Keratinocyte (primary cell): ENCODE results near the gene LPCAT2. TPM values are rescaled to one million over a fixed set of nuclear protein-coding genes. Genes with fewer than 3 reads are reported as not detected.

Experiments used
- DNase-seq: peaks from one replicate; pipeline ENCODE4 v3.0.0-alpha.2; 2011; ENCODE audit warnings: low read depth, missing footprints, low spot score
- FAIRE-seq: peaks from 2 replicates; lab custom pipeline; 2011; peaks lifted over from hg19 to GRCh38; lab: Jason Lieb, UNC
- H2AFZ ChIP-seq: 2 replicates; pipeline ENCODE4 v1.6.0; 2012; ENCODE audit warnings: low read length, control low read depth, inconsistent platforms; ENCODE audit not compliant: control insufficient read depth
- H3K27ac ChIP-seq: 2 replicates; pipeline ENCODE4 v1.5.1; 2011; ENCODE audit warnings: low read length; ENCODE audit not compliant: control insufficient read depth, insufficient read depth
- H3K27me3 ChIP-seq: 3 replicates; pipeline ENCODE4 v1.6.0; 2011; ENCODE audit warnings: low read length; ENCODE audit not compliant: control insufficient read depth, insufficient read depth; ENCODE audit errors: extremely low read depth
- H3K36me3 ChIP-seq, 2 experiments: 2 replicates in 1 of 2; 3 replicates in 1 of 2; pipeline ENCODE4 v1.5.1; 2011; ENCODE audit warnings: low read length in 2 of 2, mild to moderate bottlenecking in 1 of 2; ENCODE audit not compliant: control insufficient read depth in 2 of 2, insufficient read depth in 2 of 2; ENCODE audit errors: extremely low read depth in 1 of 2
- H3K4me1 ChIP-seq: 3 replicates; pipeline ENCODE4 v1.5.1; 2011; ENCODE audit warnings: low read length; ENCODE audit not compliant: control insufficient read depth, insufficient read depth; ENCODE audit errors: extremely low read depth
- H3K4me2 ChIP-seq: 3 replicates; pipeline ENCODE4 v1.6.0; 2011; ENCODE audit warnings: low read depth, low read length; ENCODE audit not compliant: control insufficient read depth, insufficient read depth; ENCODE audit errors: extremely low read depth
- H3K4me3 ChIP-seq, 3 experiments: fragments of 200-600 bp in 1 of 3; sonication (generic) in 1 of 3; 2 replicates in 2 of 3; 3 replicates in 1 of 3; pipeline ENCODE4 v1.5.1; 2011 to 2016; ENCODE audit warnings: low read length in 3 of 3, mild to moderate bottlenecking in 3 of 3, control low read depth in 2 of 3, inconsistent platforms in 1 of 3, low read depth in 1 of 3, mixed read lengths in 1 of 3, mixed run types in 1 of 3, moderate library complexity in 1 of 3; ENCODE audit not compliant: control insufficient read depth in 2 of 3, insufficient read depth in 2 of 3; ENCODE audit errors: extremely low read depth in 1 of 3
- H3K79me2 ChIP-seq: 2 replicates; pipeline ENCODE4 v1.6.0; 2012; ENCODE audit warnings: low read length; ENCODE audit not compliant: control insufficient read depth, insufficient read depth
- H3K9ac ChIP-seq: 3 replicates; pipeline ENCODE4 v1.6.0; 2011; ENCODE audit warnings: low read length; ENCODE audit not compliant: control insufficient read depth, insufficient read depth; ENCODE audit errors: extremely low read depth
- H3K9me1 ChIP-seq: 3 replicates; pipeline ENCODE4 v1.6.0; 2011; ENCODE audit warnings: low read length; ENCODE audit not compliant: control insufficient read depth, insufficient read depth; ENCODE audit errors: extremely low read depth
- H3K9me3 ChIP-seq: 2 replicates; pipeline ENCODE4 v1.5.1; 2012; ENCODE audit warnings: low read depth, low read length; ENCODE audit not compliant: control insufficient read depth
- H4K20me1 ChIP-seq: 3 replicates; pipeline ENCODE4 v1.6.0; 2011; ENCODE audit warnings: low read length; ENCODE audit not compliant: control insufficient read depth, insufficient read depth; ENCODE audit errors: extremely low read depth
- EZH2 ChIP-seq: IDR thresholded peaks from one replicate; pipeline ENCODE4 v1.6.1; 2012; ENCODE audit warnings: inconsistent platforms, mild to moderate bottlenecking, low read length, moderate library complexity
- dilution Hi-C: fragments of 300-500 bp; cut with MboI; formaldehyde crosslinking; loops from one replicate; pipeline ENCODE4 v1.7.0; 2020; ENCODE audit warnings: low sequenced_read_pairs; ENCODE audit not compliant: extremely low pct_ligation_motif_present
- polyA plus RNA-seq, 5 experiments: library from polyadenylated mRNA; depleted of rRNA in 3 of 5; stranded (reverse) in 3 of 5; stranded (forward) in 1 of 5; unstranded in 1 of 5; fragments of >200 nt; gene quantifications; 1 replicate in 1 of 5; 2 replicates in 3 of 5; 3 replicates in 1 of 5; pipeline versions ENCODE4 v1.2.1 to v1.2.3, GENCODE V29; 2011 to 2012; ENCODE audit warnings: missing spikeins in 2 of 5, low read depth in 1 of 5, low replicate concordance in 1 of 5
- TF ChIP-seq, protein P1 (sequence below), 3 experiments: IDR thresholded peaks in 1 of 3; conservative IDR thresholded peaks in 1 of 3; optimal IDR thresholded peaks in 1 of 3; 2 replicates in 2 of 3; 3 replicates in 1 of 3; pipeline versions ENCODE3 to v1.5.1; 2011; ENCODE audit warnings: low read length in 3 of 3, mild to moderate bottlenecking in 3 of 3, moderate library complexity in 2 of 3, control low read depth in 1 of 3, inconsistent platforms in 1 of 3; ENCODE audit not compliant: insufficient read depth in 2 of 3; ENCODE audit errors: extremely low read depth in 1 of 3

Gene LPCAT2
- polyA plus RNA-seq, 1 donor (not counting 4 experiments of a cell fraction or from before 2014, with no cell fraction given), result 54.4 TPM

GRCh38 chr16:55489119-55489955 is 19.5 kb upstream of the LPCAT2 start:
- Histone ChIP-seq H3K79me2 (no peaks in the 10 kb centered on the region), H3K4me2 (no peak overlapping the region), H3K4me1 (peaks cover 3% of the 10 kb centered on the region), H3K4me3 (no peak overlapping the region), H2AFZ (no peak overlapping the region), H3K27ac (no peak overlapping the region), H3K9ac (no peak overlapping the region), H3K9me1 (no peaks in the 10 kb centered on the region), H3K27me3 (no peaks in the 10 kb centered on the region), H3K36me3 (peaks cover 0 to 6% of the 10 kb centered on the region in 2 experiments), H4K20me1 (no peaks in the 10 kb centered on the region), H3K9me3 (no peaks in the 10 kb centered on the region)
- DNase-seq, result no peak
- FAIRE-seq, result no peak
- TF ChIP-seq EZH2, result no peak
- TF ChIP-seq, protein P1, sequence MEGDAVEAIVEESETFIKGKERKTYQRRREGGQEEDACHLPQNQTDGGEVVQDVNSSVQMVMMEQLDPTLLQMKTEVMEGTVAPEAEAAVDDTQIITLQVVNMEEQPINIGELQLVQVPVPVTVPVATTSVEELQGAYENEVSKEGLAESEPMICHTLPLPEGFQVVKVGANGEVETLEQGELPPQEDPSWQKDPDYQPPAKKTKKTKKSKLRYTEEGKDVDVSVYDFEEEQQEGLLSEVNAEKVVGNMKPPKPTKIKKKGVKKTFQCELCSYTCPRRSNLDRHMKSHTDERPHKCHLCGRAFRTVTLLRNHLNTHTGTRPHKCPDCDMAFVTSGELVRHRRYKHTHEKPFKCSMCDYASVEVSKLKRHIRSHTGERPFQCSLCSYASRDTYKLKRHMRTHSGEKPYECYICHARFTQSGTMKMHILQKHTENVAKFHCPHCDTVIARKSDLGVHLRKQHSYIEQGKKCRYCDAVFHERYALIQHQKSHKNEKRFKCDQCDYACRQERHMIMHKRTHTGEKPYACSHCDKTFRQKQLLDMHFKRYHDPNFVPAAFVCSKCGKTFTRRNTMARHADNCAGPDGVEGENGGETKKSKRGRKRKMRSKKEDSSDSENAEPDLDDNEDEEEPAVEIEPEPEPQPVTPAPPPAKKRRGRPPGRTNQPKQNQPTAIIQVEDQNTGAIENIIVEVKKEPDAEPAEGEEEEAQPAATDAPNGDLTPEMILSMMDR (optimal IDR thresholded peaks at IDR 0.05 in 1 of 3, IDR thresholded peaks at IDR 0.05 in 1 of 3, conservative IDR thresholded peaks at IDR 0.05 in 1 of 3; ENCODE audit: extremely low read depth in 1 of 3, insufficient read depth in 2 of 3, low read length in 3 of 3), result no peak
- dilution Hi-C loops, result no loop called here

- peaks cover 0 to 6% of the 10 kb centered on the region in 2 experiments for H3K36me3 ChIP-seq
- no peak overlapping the region for H3K9ac ChIP-seq
- no peak overlapping the region for H3K27ac ChIP-seq
- H3K4me1 ChIP-seq, result peaks cover 6% of the 10 kb centered on the region
- TF ChIP-seq EZH2, result no peak
- TF ChIP-seq, protein P1 (optimal IDR thresholded peaks at IDR 0.05 in 1 of 3, IDR thresholded peaks at IDR 0.05 in 1 of 3, conservative IDR thresholded peaks at IDR 0.05 in 1 of 3; ENCODE audit: extremely low read depth in 1 of 3, insufficient read depth in 2 of 3, low read length in 3 of 3), result no peak
- dilution Hi-C loops, result no loop called here
- FAIRE-seq, result no peak
- no peaks in the 10 kb centered on the region for H3K79me2 ChIP-seq
- no peak overlapping the region for H3K4me2 ChIP-seq
- H3K4me3 ChIP-seq, result no peak overlapping the region
- no peaks in the 10 kb centered on the region for H3K27me3 ChIP-seq
- no peaks in the 10 kb centered on the region for H3K9me1 ChIP-seq
- H3K9me3 ChIP-seq, result no peaks in the 10 kb centered on the region
- H2AFZ ChIP-seq, result no peak overlapping the region
- DNase-seq, result no peak
- H4K20me1 ChIP-seq, result no peaks in the 10 kb centered on the region
Measured at GRCh38 chr16:55489956-55490265, 19.0 kb upstream of the LPCAT2 start.
